SK-N-SH (cell line): ENCODE results near the gene FOXN4. TPM values are rescaled to one million over a fixed set of nuclear protein-coding genes. Genes with fewer than 3 reads are reported as not detected.

Experiments
- CTCF ChIA-PET: fragments of 300-600, 350-600 bp; formaldehyde crosslinking; extraction: SDS; loops from one replicate; lab custom pipeline; 2021; lab: Yijun Ruan, JAX
- POLR2A ChIA-PET: fragments of 350-600 bp; sonication (Branson Sonifier 250); formaldehyde crosslinking; extraction: SDS; loops from one replicate; lab custom pipeline; 2020; ENCODE audit warnings: antibody characterized with exemption, inconsistent platforms; lab: Yijun Ruan, JAX
- DNase-seq: peaks from one replicate; pipeline ENCODE4 v3.0.0; 2012
- H2AFZ ChIP-seq: fragments of 200-600 bp; sonication (generic); 2 replicates; pipeline ENCODE4 v1.8.1; 2016; ENCODE audit warnings: antibody characterized with exemption, mild to moderate bottlenecking, low read depth
- H3F3A ChIP-seq: fragments of 200-600 bp; sonication (generic); replicated peaks from 2 replicates; pipeline ENCODE3; 2016; ENCODE audit warnings: antibody characterized with exemption, mild to moderate bottlenecking; ENCODE audit not compliant: insufficient read depth
- H3K27ac ChIP-seq, 2 experiments: fragments of 200-500 bp in 1 of 2; fragments of 200-600 bp in 1 of 2; sonication (Bioruptor generic) in 1 of 2; sonication (generic), shearing (Covaris generic) in 1 of 2; 2 replicates each; pipeline versions ENCODE4 v1.5.1 to v1.6.1; 2014 to 2016; ENCODE audit warnings: low read depth in 2 of 2, inconsistent platforms in 1 of 2, low read length in 1 of 2, mild to moderate bottlenecking in 1 of 2, mixed read lengths in 1 of 2
- H3K27me3 ChIP-seq: fragments of 200-600 bp; sonication (generic), shearing (Covaris generic); 2 replicates; pipeline ENCODE4 v1.6.1; 2016; ENCODE audit warnings: mixed run types; ENCODE audit not compliant: insufficient read depth
- H3K36me3 ChIP-seq, 2 experiments: fragments of 200-500 bp in 1 of 2; fragments of 200-600 bp in 1 of 2; sonication (Bioruptor generic) in 1 of 2; sonication (generic) in 1 of 2; replicated peaks in 1 of 2; 2 replicates each; pipeline versions ENCODE3 to v1.5.1; 2014 to 2016; ENCODE audit warnings: low read length in 1 of 2, mild to moderate bottlenecking in 1 of 2; ENCODE audit not compliant: insufficient read depth in 2 of 2, control insufficient read depth in 1 of 2
- H3K4me1 ChIP-seq, 2 experiments: fragments of 200-500 bp in 1 of 2; fragments of 200-600 bp in 1 of 2; sonication (Bioruptor generic) in 1 of 2; sonication (generic), shearing (Covaris generic) in 1 of 2; 2 replicates each; pipeline versions ENCODE4 v1.5.1 to v1.6.1; 2014 to 2016; ENCODE audit warnings: low read depth in 1 of 2, low read length in 1 of 2, mixed run types in 1 of 2; ENCODE audit not compliant: insufficient read depth in 2 of 2, control insufficient read depth in 1 of 2
- H3K4me2 ChIP-seq: fragments of 200-600 bp; sonication (generic), shearing (Covaris generic); 2 replicates; pipeline ENCODE4 v1.6.1; 2017; ENCODE audit warnings: mixed run types
- H3K4me3 ChIP-seq, 2 experiments: fragments of 200-500 bp in 1 of 2; fragments of 200-600 bp in 1 of 2; sonication (Bioruptor generic) in 1 of 2; sonication (generic), shearing (Covaris generic) in 1 of 2; 2 replicates each; pipeline versions ENCODE4 v1.5.1 to v1.8.1; 2014 to 2016; ENCODE audit warnings: low read depth in 2 of 2, inconsistent platforms in 1 of 2, low read length in 1 of 2, mild to moderate bottlenecking in 1 of 2, mixed read lengths in 1 of 2, moderate library complexity in 1 of 2
- H3K79me2 ChIP-seq: fragments of 200-600 bp; sonication (generic); 2 replicates; pipeline ENCODE4 v1.8.1; 2017; ENCODE audit warnings: mild to moderate bottlenecking; ENCODE audit not compliant: insufficient read depth
- H3K9ac ChIP-seq: fragments of 200-600 bp; sonication (generic); 2 replicates; pipeline ENCODE4 v1.6.1; 2017; ENCODE audit warnings: mixed run types
- H3K9me2 ChIP-seq: fragments of 200-600 bp; sonication (generic); 2 replicates; pipeline ENCODE4 v1.6.1; 2017; ENCODE audit warnings: mixed run types
- H3K9me3 ChIP-seq: fragments of 200-600 bp; sonication (generic); 2 replicates; pipeline ENCODE4 v1.6.1; 2017; ENCODE audit warnings: mixed run types, mild to moderate bottlenecking, moderate library complexity
- H4K20me1 ChIP-seq: fragments of 200-600 bp; sonication (generic); 2 replicates; pipeline ENCODE4 v1.6.1; 2017; ENCODE audit warnings: mild to moderate bottlenecking, mixed run types; ENCODE audit not compliant: insufficient read depth
- GABPA ChIP-seq: IDR thresholded peaks from 2 replicates; pipeline ENCODE4 v1.4.0; 2012; ENCODE audit warnings: low read depth, mild to moderate bottlenecking
- GATA2 ChIP-seq: sonication (generic); formaldehyde crosslinking; IDR thresholded peaks from 2 replicates; pipeline ENCODE4 v1.5.0; 2020; ENCODE audit warnings: mild to moderate bottlenecking, missing genetic modification reagents
- JUND ChIP-seq: IDR thresholded peaks from 2 replicates; pipeline ENCODE4 v1.4.0; 2012
- MEF2A ChIP-seq: IDR thresholded peaks from 2 replicates; pipeline ENCODE4 v1.4.0; 2012; ENCODE audit warnings: low read depth, borderline replicate concordance
- MXI1 ChIP-seq: IDR thresholded peaks from 2 replicates; pipeline ENCODE4 v1.6.1; 2012; ENCODE audit warnings: mild to moderate bottlenecking, low read depth, low read length, improper control_type of control experiment
- NRF1 ChIP-seq: IDR thresholded peaks from 2 replicates; pipeline ENCODE4 v1.6.1; 2012; ENCODE audit warnings: low read depth, mild to moderate bottlenecking, low read length
- POLR2AphosphoS5 ChIP-seq: IDR thresholded peaks from 2 replicates; pipeline ENCODE4 v1.6.1; 2012; ENCODE audit warnings: low read depth, low read length
- RFX5 ChIP-seq: IDR thresholded peaks from 2 replicates; pipeline ENCODE4 v1.6.1; 2012; ENCODE audit warnings: mild to moderate bottlenecking, improper control_type of control experiment, low read length
- RXRA ChIP-seq: IDR thresholded peaks from 2 replicates; pipeline ENCODE4 v1.4.0; 2012; ENCODE audit warnings: low read depth, mild to moderate bottlenecking, borderline replicate concordance
- SIN3A ChIP-seq: IDR thresholded peaks from 2 replicates; pipeline ENCODE4 v1.6.1; 2012; ENCODE audit warnings: low read depth, mild to moderate bottlenecking, low read length, moderate library complexity, borderline replicate concordance
- TAF1 ChIP-seq: IDR thresholded peaks from 2 replicates; pipeline ENCODE4 v1.6.1; 2012; ENCODE audit warnings: low read depth, mild to moderate bottlenecking, low read length, moderate library complexity, borderline replicate concordance
- TCF12 ChIP-seq: IDR thresholded peaks from 2 replicates; pipeline ENCODE4 v1.4.0; 2012
- TEAD4 ChIP-seq: IDR thresholded peaks from 2 replicates; pipeline ENCODE4 v1.4.0; 2012; ENCODE audit warnings: mild to moderate bottlenecking, borderline replicate concordance; ENCODE audit not compliant: insufficient read depth
- YY1 ChIP-seq: IDR thresholded peaks from 2 replicates; pipeline ENCODE4 v1.4.0; 2012; ENCODE audit warnings: low read depth, mild to moderate bottlenecking
- WGBS: methylation state at CpG from one replicate; pipeline ENCODE4 v1.1.6; 2017; ENCODE audit warnings: low lambda C conversion rate; 5-methylcytosine and 5-hydroxymethylcytosine counted together
- polyA plus RNA-seq, 3 experiments: library from polyadenylated mRNA; depleted of rRNA; stranded (reverse); fragments of >200 nt; gene quantifications; 2 replicates each; pipeline ENCODE4 v1.2.3, GENCODE V29; 2012
- TF ChIP-seq, protein P1 (sequence below): fragments of 200-600 bp; sonication (generic); IDR thresholded peaks from 2 replicates; pipeline ENCODE4 v1.6.1; 2017; ENCODE audit warnings: antibody characterized with exemption, mild to moderate bottlenecking, moderate library complexity
- TF ChIP-seq, protein P2 (sequence below): IDR thresholded peaks from 2 replicates; pipeline ENCODE4 v1.4.0; 2012; ENCODE audit warnings: low read depth, borderline replicate concordance
- TF ChIP-seq, protein P3 (sequence below): fragments of 150-350 bp; IDR thresholded peaks from 2 replicates; pipeline ENCODE4 v1.6.1; 2017; ENCODE audit warnings: antibody characterized with exemption, low read length, low read depth, borderline replicate concordance
- TF ChIP-seq, protein P4 (sequence below): IDR thresholded peaks from 2 replicates; pipeline ENCODE4 v1.4.0; 2012; ENCODE audit warnings: low read depth
- TF ChIP-seq, protein P5 (sequence below): fragments of 150-350 bp; IDR thresholded peaks from 2 replicates; pipeline ENCODE4 v1.6.1; 2016; ENCODE audit warnings: mild to moderate bottlenecking, low read depth, low read length
- TF ChIP-seq, protein P6 (sequence below): IDR thresholded peaks from 2 replicates; pipeline ENCODE4; 2012

The FOXN4 gene
- polyA plus RNA-seq, 1 of the 3 experiments (the other 2 are of a cell fraction), result 0.10 TPM

DNA sequence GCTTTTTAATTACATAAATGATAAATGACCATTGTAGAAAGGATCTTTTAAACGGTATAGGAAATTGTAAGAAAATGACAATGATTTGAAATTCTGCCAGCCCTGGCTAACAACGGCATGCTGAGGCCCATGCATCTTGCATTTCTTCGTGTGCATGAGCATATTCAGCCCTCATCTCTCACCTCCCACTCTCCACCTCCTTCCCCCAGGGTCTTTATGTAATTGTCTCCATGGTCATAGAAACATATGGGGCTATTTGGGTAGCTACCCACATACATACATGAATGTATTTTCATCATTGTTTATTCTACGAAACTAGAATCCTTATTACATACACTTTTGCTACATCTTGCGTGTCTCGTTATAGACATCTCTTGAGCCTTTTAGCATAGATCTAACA lies 43.1 kb upstream of the FOXN4 start:
- Histone ChIP-seq H3K4me3 (no peak overlapping the region), H3K36me3 (no peaks in the 10 kb centered on the region), H3K4me2 (no peak overlapping the region), H3K4me1 (no peaks in the 10 kb centered on the region; a peak in 1 of 4 replicates), H2AFZ (no peak overlapping the region), H3F3A (no peaks in the 10 kb centered on the region), H3K9me2 (no peaks in the 10 kb centered on the region), H3K27ac (no peak overlapping the region), H4K20me1 (no peaks in the 10 kb centered on the region), H3K9ac (no peak overlapping the region), H3K27me3 (peaks cover 12% of the 10 kb centered on the region; the same call in 1 of the 2 replicates), H3K79me2 (no peaks in the 10 kb centered on the region), H3K9me3 (no peaks in the 10 kb centered on the region)
- ChIA-PET POLR2A (no interaction called here), CTCF (interaction anchor here (1.0 kb wide), 1 partner anchor 33 kb away, joined by 3 read pairs; no protein-coding TSS in a partner anchor)
- TF ChIP-seq, protein P1, sequence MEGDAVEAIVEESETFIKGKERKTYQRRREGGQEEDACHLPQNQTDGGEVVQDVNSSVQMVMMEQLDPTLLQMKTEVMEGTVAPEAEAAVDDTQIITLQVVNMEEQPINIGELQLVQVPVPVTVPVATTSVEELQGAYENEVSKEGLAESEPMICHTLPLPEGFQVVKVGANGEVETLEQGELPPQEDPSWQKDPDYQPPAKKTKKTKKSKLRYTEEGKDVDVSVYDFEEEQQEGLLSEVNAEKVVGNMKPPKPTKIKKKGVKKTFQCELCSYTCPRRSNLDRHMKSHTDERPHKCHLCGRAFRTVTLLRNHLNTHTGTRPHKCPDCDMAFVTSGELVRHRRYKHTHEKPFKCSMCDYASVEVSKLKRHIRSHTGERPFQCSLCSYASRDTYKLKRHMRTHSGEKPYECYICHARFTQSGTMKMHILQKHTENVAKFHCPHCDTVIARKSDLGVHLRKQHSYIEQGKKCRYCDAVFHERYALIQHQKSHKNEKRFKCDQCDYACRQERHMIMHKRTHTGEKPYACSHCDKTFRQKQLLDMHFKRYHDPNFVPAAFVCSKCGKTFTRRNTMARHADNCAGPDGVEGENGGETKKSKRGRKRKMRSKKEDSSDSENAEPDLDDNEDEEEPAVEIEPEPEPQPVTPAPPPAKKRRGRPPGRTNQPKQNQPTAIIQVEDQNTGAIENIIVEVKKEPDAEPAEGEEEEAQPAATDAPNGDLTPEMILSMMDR, result no peak
- TF ChIP-seq MEF2A, result no peak
- TF ChIP-seq, protein P2, sequence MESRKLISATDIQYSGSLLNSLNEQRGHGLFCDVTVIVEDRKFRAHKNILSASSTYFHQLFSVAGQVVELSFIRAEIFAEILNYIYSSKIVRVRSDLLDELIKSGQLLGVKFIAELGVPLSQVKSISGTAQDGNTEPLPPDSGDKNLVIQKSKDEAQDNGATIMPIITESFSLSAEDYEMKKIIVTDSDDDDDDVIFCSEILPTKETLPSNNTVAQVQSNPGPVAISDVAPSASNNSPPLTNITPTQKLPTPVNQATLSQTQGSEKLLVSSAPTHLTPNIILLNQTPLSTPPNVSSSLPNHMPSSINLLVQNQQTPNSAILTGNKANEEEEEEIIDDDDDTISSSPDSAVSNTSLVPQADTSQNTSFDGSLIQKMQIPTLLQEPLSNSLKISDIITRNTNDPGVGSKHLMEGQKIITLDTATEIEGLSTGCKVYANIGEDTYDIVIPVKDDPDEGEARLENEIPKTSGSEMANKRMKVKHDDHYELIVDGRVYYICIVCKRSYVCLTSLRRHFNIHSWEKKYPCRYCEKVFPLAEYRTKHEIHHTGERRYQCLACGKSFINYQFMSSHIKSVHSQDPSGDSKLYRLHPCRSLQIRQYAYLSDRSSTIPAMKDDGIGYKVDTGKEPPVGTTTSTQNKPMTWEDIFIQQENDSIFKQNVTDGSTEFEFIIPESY, result no peak
- no peak for TF ChIP-seq POLR2AphosphoS5
- TF ChIP-seq SIN3A, result no peak
- no peak for TF ChIP-seq GATA2
- TF ChIP-seq, protein P3, sequence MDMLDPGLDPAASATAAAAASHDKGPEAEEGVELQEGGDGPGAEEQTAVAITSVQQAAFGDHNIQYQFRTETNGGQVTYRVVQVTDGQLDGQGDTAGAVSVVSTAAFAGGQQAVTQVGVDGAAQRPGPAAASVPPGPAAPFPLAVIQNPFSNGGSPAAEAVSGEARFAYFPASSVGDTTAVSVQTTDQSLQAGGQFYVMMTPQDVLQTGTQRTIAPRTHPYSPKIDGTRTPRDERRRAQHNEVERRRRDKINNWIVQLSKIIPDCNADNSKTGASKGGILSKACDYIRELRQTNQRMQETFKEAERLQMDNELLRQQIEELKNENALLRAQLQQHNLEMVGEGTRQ, result no peak
- TF ChIP-seq, protein P4, sequence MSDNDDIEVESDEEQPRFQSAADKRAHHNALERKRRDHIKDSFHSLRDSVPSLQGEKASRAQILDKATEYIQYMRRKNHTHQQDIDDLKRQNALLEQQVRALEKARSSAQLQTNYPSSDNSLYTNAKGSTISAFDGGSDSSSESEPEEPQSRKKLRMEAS, result no peak
- TF ChIP-seq GABPA, result no peak
- no peak for TF ChIP-seq TAF1
- TF ChIP-seq RFX5, result no peak
- TF ChIP-seq, protein P5, sequence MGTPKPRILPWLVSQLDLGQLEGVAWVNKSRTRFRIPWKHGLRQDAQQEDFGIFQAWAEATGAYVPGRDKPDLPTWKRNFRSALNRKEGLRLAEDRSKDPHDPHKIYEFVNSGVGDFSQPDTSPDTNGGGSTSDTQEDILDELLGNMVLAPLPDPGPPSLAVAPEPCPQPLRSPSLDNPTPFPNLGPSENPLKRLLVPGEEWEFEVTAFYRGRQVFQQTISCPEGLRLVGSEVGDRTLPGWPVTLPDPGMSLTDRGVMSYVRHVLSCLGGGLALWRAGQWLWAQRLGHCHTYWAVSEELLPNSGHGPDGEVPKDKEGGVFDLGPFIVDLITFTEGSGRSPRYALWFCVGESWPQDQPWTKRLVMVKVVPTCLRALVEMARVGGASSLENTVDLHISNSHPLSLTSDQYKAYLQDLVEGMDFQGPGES, result no peak
- no peak for TF ChIP-seq JUND
- TF ChIP-seq TEAD4, result no peak
- TF ChIP-seq, protein P6, sequence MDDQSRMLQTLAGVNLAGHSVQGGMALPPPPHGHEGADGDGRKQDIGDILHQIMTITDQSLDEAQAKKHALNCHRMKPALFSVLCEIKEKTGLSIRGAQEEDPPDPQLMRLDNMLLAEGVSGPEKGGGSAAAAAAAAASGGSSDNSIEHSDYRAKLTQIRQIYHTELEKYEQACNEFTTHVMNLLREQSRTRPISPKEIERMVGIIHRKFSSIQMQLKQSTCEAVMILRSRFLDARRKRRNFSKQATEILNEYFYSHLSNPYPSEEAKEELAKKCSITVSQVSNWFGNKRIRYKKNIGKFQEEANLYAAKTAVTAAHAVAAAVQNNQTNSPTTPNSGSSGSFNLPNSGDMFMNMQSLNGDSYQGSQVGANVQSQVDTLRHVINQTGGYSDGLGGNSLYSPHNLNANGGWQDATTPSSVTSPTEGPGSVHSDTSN, result no peak
- no peak for TF ChIP-seq MXI1
- no peak for TF ChIP-seq NRF1
- no peak for TF ChIP-seq TCF12
- TF ChIP-seq RXRA, result no peak
- TF ChIP-seq YY1, result no peak
- no peak for DNase-seq
- 37% methylated on average over 6 of the region's 6 CpGs for WGBS
